Fibroblast of lung (primary cell): ENCODE results near the gene MAP2K5. TPM values are rescaled to one million over a fixed set of nuclear protein-coding genes. Genes with fewer than 3 reads are reported as not detected.

Experiments
- DNase-seq, 2 donors: peaks; one replicate each; pipeline versions ENCODE4 v3.0.0 to v3.0.0-alpha.2; 2010; ENCODE audit warnings: low read depth in 2 of 2
- H2AFZ ChIP-seq: 2 replicates; pipeline ENCODE4 v1.5.1; 2012; ENCODE audit warnings: low read length, control low read depth, inconsistent platforms
- H3K27ac ChIP-seq: 2 replicates; pipeline ENCODE4 v1.5.1; 2011; ENCODE audit warnings: low read length, control low read depth; ENCODE audit not compliant: insufficient read depth
- H3K27me3 ChIP-seq: 2 replicates; pipeline ENCODE4 v1.5.1; 2011; ENCODE audit warnings: mild to moderate bottlenecking, low read length; ENCODE audit not compliant: control insufficient read depth, insufficient read depth
- H3K36me3 ChIP-seq: 2 replicates; pipeline ENCODE4 v1.5.1; 2011; ENCODE audit warnings: low read length; ENCODE audit not compliant: control insufficient read depth, insufficient read depth
- H3K4me1 ChIP-seq: 2 replicates; pipeline ENCODE4 v1.5.1; 2011; ENCODE audit warnings: low read length; ENCODE audit not compliant: control insufficient read depth, insufficient read depth; ENCODE audit errors: extremely low read depth
- H3K4me2 ChIP-seq: 2 replicates; pipeline ENCODE4 v1.5.1; 2011; ENCODE audit warnings: low read length, control low read depth; ENCODE audit not compliant: insufficient read depth; ENCODE audit errors: extremely low read depth
- H3K4me3 ChIP-seq, 4 experiments: fragments of 200-600 bp in 1 of 4; sonication (generic) in 1 of 4; replicated peaks in 1 of 4; 2 replicates each; pipeline ENCODE4 v1.5.1; 2011 to 2016; ENCODE audit warnings: low read length in 4 of 4, low read depth in 3 of 4, mild to moderate bottlenecking in 3 of 4, control low read depth in 2 of 4, inconsistent platforms in 1 of 4, mixed read lengths in 1 of 4; ENCODE audit not compliant: insufficient read depth in 1 of 4; ENCODE audit errors: control extremely low read depth in 1 of 4
- H3K79me2 ChIP-seq: 2 replicates; pipeline ENCODE4 v1.5.1; 2012; ENCODE audit warnings: mild to moderate bottlenecking, low read length, inconsistent platforms; ENCODE audit not compliant: control insufficient read depth, insufficient read depth
- H3K9ac ChIP-seq: 2 replicates; pipeline ENCODE4 v1.5.1; 2011; ENCODE audit warnings: mild to moderate bottlenecking, low read length, control low read depth; ENCODE audit not compliant: insufficient read depth
- H3K9me3 ChIP-seq: 2 replicates; pipeline ENCODE4 v1.5.1; 2012; ENCODE audit warnings: low read depth, low read length; ENCODE audit not compliant: control insufficient read depth, insufficient read depth
- H4K20me1 ChIP-seq: 2 replicates; pipeline ENCODE4 v1.5.1; 2011; ENCODE audit warnings: low read length; ENCODE audit not compliant: control insufficient read depth, insufficient read depth; ENCODE audit errors: extremely low read depth
- EZH2 ChIP-seq: IDR thresholded peaks from 2 replicates; pipeline ENCODE4 v1.5.1; 2012; ENCODE audit warnings: low read length, control low read depth, mild to moderate bottlenecking; ENCODE audit errors: missing control alignments
- polyA plus RNA-seq, 2 donors: library from polyadenylated mRNA; depleted of rRNA in 1 of 2; stranded (reverse) in 1 of 2; unstranded in 1 of 2; fragments of >200 nt; gene quantifications; 2 replicates each; pipeline ENCODE4 v1.2.1, GENCODE V29; 2011 to 2012; ENCODE audit warnings: missing spikeins in 1 of 2
- total RNA-seq: library from RNA; depleted of rRNA; stranded (reverse); fragments of >200 nt; gene quantifications from 2 replicates; pipeline ENCODE4 v1.2.1, GENCODE V29; 2014
- TF ChIP-seq, protein P1 (sequence below), 2 donors: IDR thresholded peaks in 1 of 2; conservative IDR thresholded peaks in 1 of 2; 1 replicate in 1 of 2; 2 replicates in 1 of 2; pipeline ENCODE4 v1.5.1; 2011 to 2012; ENCODE audit warnings: low read length in 2 of 2, control low read depth in 1 of 2, inconsistent platforms in 1 of 2, low read depth in 1 of 2, mild to moderate bottlenecking in 1 of 2

MAP2K5 gene
- total and polyA plus RNA-seq, 2 donors (not counting 1 experiment from before 2014, with no cell fraction given) = 5.7 to 10.2 TPM

DNA sequence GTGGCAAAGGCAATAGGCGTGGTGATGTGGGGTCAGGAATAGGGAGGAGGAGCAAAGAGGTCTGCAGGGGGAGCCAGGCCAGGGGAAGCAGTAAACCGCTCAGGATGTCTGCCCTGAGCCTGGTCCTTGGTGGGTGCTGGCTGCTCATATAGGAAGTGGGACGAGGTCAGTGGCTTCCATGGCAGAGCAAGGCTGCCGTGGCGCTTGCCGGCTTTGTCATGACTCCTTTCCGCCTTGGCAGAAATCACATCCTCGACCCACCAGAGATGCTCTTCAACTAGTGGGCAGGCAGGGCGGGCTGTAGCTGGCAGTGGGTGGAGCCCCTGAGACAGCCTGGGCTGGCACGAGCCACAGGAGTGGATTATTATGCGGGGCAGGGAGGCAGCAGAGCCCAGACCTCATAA lies 269.7 kb downstream of the MAP2K5 start:
- H3K36me3 ChIP-seq = no peaks in the 10 kb centered on the region
- no peak overlapping the region for H3K9ac ChIP-seq
- no peaks in the 10 kb centered on the region for H3K9me3 ChIP-seq
- TF ChIP-seq EZH2 = no peak
- TF ChIP-seq, protein P1, sequence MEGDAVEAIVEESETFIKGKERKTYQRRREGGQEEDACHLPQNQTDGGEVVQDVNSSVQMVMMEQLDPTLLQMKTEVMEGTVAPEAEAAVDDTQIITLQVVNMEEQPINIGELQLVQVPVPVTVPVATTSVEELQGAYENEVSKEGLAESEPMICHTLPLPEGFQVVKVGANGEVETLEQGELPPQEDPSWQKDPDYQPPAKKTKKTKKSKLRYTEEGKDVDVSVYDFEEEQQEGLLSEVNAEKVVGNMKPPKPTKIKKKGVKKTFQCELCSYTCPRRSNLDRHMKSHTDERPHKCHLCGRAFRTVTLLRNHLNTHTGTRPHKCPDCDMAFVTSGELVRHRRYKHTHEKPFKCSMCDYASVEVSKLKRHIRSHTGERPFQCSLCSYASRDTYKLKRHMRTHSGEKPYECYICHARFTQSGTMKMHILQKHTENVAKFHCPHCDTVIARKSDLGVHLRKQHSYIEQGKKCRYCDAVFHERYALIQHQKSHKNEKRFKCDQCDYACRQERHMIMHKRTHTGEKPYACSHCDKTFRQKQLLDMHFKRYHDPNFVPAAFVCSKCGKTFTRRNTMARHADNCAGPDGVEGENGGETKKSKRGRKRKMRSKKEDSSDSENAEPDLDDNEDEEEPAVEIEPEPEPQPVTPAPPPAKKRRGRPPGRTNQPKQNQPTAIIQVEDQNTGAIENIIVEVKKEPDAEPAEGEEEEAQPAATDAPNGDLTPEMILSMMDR (conservative IDR thresholded peaks at IDR 0.05 in 1 of 2, IDR thresholded peaks at IDR 0.05 in 1 of 2; ENCODE audit: low read depth in 1 of 2, low read length in 2 of 2) = no peak
- H3K79me2 ChIP-seq = no peaks in the 10 kb centered on the region
- peaks cover 6% of the 10 kb centered on the region for H3K27me3 ChIP-seq
- H3K27ac ChIP-seq = no peak overlapping the region
- no peak overlapping the region for H3K4me2 ChIP-seq
- no peaks in the 10 kb centered on the region for H3K4me1 ChIP-seq
- DNase-seq = no peak
- no peak overlapping the region for H3K4me3 ChIP-seq
- H4K20me1 ChIP-seq = no peaks in the 10 kb centered on the region
- H2AFZ ChIP-seq = no peak overlapping the region

DNA sequence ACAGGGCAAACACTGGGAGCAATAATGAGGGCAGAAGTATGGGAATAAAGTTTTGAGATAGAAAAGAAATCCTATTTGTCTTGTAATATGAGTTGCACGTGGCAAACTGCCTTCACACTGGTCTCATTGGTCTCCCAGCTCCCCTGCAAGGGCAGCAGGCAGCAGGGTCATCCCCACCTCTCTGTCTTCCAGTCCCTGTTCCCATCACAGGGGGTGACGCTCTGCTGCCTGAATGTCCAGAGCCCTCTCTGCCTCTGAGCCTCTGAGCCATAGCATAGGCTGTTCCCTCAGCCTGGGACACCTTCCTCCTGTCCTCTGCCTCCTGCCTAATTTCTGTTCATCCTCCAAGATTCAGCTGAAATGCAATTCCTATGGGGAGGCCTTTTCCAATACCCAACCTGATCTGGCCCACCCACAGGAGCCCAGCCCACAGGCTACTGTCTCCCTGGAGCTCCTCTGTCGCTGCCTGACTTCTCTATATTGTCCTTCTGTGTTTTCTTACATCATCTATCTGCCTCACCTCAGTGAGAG lies 270.7 kb downstream of the MAP2K5 start:
- Histone ChIP-seq H3K79me2 (no peaks in the 10 kb centered on the region), H3K4me3 (no peak overlapping the region), H4K20me1 (no peaks in the 10 kb centered on the region), H3K4me2 (no peak overlapping the region), H3K9me3 (no peaks in the 10 kb centered on the region), H3K4me1 (no peaks in the 10 kb centered on the region), H3K9ac (no peak overlapping the region), H2AFZ (no peak overlapping the region), H3K27me3 (peaks cover 9% of the 10 kb centered on the region), H3K36me3 (no peaks in the 10 kb centered on the region), H3K27ac (no peak overlapping the region)
- DNase-seq = no peak
- TF ChIP-seq, protein P1 (conservative IDR thresholded peaks at IDR 0.05 in 1 of 2, IDR thresholded peaks at IDR 0.05 in 1 of 2; ENCODE audit: low read depth in 1 of 2, low read length in 2 of 2) = no peak
- no peak for TF ChIP-seq EZH2

DNA sequence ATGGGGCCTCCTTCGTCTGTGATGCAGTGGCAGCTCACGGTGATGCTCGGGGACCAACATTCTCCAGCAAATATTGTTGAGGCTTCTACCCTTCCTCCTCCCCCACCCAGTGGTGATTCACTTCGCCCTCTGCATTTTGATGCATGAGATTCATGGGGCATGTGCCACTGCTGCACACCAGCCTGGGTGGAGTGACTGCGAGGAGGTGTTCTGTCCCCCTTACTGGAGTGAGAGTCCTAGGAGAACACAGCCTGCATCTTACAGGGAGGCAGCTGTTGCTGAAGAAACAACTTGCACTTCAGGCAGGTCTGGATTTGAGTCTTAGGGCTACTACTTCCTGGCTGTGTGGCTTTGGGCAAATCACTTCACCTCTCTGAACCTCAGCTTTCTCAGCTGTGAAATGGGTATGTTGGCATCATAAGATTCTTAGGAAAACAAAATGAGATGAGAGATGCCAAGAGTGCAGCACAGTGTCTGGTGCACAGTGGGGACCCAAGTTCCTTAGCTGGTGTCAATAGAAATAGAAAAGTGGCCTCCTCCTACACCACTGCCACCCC lies 272.6 kb downstream of the MAP2K5 start:
- Histone ChIP-seq H3K4me1 (no peaks in the 10 kb centered on the region), H3K9ac (no peak overlapping the region), H3K27me3 (peaks cover 25% of the 10 kb centered on the region), H3K9me3 (no peaks in the 10 kb centered on the region), H3K4me3 (no peak overlapping the region), H3K27ac (no peak overlapping the region), H3K4me2 (no peak overlapping the region), H4K20me1 (no peaks in the 10 kb centered on the region), H3K79me2 (no peaks in the 10 kb centered on the region), H2AFZ (no peak overlapping the region), H3K36me3 (no peaks in the 10 kb centered on the region)
- no peak for DNase-seq
- TF ChIP-seq, protein P1 (conservative IDR thresholded peaks at IDR 0.05 in 1 of 2, IDR thresholded peaks at IDR 0.05 in 1 of 2; ENCODE audit: low read depth in 1 of 2, low read length in 2 of 2) = no peak
- TF ChIP-seq EZH2 = no peak
